Calu3 (cell line): Measurements from ENCODE around the gene AP5B1. TPM values are rescaled to one million over a fixed set of nuclear protein-coding genes. Genes with fewer than 3 reads are reported as not detected.
"Not testable (repeated sequence)": the region's sequence is repeated elsewhere in the genome, so short reads cannot be mapped to it uniquely, and the experiment has no call there.

Experiments used
- BruUV-seq: library from RNA; stranded (reverse); fragments of 400-500 nt; replicated peaks from 2 replicates; lab custom pipeline; 2021; lab: Mats Ljungman, UMichigan
- CTCF ChIA-PET: fragments of 300-600 bp; sonication (Branson Sonifier 250); formaldehyde crosslinking; loops from one replicate; lab custom pipeline; 2022; ENCODE audit warnings: antibody characterized with exemption; lab: Charles Lee
- DNase-seq: peaks from one replicate; pipeline ENCODE4 v3.0.0; 2022
- H3K27ac Mint-ChIP-seq: one replicate; pipeline ENCODE4 v1.8.0; 2022; ENCODE audit warnings: mixed read lengths; ENCODE audit not compliant: unreplicated experiment
- H3K27me3 Mint-ChIP-seq: one replicate; pipeline ENCODE4 v1.8.0; 2022; ENCODE audit warnings: mixed read lengths; ENCODE audit not compliant: unreplicated experiment
- H3K36me3 Mint-ChIP-seq: one replicate; pipeline ENCODE4 v1.8.0; 2022; ENCODE audit warnings: mild to moderate bottlenecking, moderate library complexity, mixed read lengths; ENCODE audit not compliant: insufficient read depth, unreplicated experiment
- H3K4me1 Mint-ChIP-seq: one replicate; pipeline ENCODE4 v1.8.0; 2022; ENCODE audit warnings: mild to moderate bottlenecking, low read depth, mixed read lengths; ENCODE audit not compliant: unreplicated experiment
- H3K4me3 Mint-ChIP-seq: one replicate; pipeline ENCODE4 v1.8.0; 2022; ENCODE audit warnings: mild to moderate bottlenecking, low read depth, moderate library complexity, mixed read lengths; ENCODE audit not compliant: unreplicated experiment
- H3K9me3 Mint-ChIP-seq: one replicate; pipeline ENCODE4 v1.8.0; 2022; ENCODE audit warnings: low read depth, mixed read lengths; ENCODE audit not compliant: unreplicated experiment
- intact Hi-C: fragments of 100-400 bp; cut with micrococcal nuclease; formaldehyde crosslinking; loops from one replicate; pipeline ENCODE4 v1.10.0; 2022; ENCODE audit not compliant: unreplicated experiment
- total RNA-seq: library from RNA; stranded (reverse); gene quantifications from 2 replicates; pipeline ENCODE4 v1.2.3, GENCODE V29; 2022
- TF ChIP-seq, protein P1 (sequence below): fragments of 200-600 bp; IDR thresholded peaks from one replicate; pipeline ENCODE4 v1.8.0; 2022; ENCODE audit warnings: antibody characterized with exemption; ENCODE audit not compliant: unreplicated experiment

AP5B1 gene
- total RNA-seq, 1 experiment from 2014 or later, result 18.5 TPM

DNA sequence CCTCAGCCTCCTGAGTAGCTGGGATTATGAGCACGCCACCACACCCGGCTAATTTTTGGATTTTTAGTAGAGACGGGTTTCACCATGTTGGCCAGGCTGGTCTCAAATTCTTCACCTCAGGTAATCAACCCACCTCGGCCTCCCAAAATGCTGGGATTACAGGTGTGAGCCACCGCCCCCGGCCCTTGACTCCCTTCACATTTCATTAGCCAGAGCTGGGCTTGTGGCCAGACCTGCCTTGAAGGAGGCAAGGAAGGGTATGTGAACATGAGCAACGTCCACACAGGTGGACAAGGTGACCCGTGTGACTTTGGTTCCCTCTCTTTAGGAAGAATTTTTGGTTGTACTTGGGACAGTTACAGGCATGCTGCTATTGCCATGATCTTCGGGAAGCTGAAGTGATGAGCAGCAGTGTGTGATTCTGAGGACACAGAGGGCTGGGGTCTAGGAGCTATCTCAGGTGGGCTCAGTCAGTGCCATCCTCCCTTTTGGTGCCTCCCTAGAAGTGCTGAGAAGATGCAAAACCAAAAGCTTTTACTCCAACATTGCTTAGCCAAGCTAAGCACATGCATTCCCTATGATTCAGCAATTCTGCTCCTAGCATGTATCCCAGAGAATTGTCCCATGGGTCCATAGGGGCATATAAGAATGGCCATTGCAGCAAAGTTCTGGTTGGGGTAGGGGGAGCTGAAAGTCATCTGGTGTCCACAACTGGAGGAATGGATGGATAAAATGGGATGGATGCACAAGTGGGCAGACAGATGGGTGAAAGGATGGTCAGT, 6.1 kb downstream of the AP5B1 start:
- H3K36me3 Mint-ChIP-seq, result peaks cover 3% of the 10 kb centered on the region
- no TSS peak for BruUV-seq
- no peaks in the 10 kb centered on the region for H3K9me3 Mint-ChIP-seq
- no peaks in the 10 kb centered on the region for H3K27me3 Mint-ChIP-seq
- TF ChIP-seq, protein P1, sequence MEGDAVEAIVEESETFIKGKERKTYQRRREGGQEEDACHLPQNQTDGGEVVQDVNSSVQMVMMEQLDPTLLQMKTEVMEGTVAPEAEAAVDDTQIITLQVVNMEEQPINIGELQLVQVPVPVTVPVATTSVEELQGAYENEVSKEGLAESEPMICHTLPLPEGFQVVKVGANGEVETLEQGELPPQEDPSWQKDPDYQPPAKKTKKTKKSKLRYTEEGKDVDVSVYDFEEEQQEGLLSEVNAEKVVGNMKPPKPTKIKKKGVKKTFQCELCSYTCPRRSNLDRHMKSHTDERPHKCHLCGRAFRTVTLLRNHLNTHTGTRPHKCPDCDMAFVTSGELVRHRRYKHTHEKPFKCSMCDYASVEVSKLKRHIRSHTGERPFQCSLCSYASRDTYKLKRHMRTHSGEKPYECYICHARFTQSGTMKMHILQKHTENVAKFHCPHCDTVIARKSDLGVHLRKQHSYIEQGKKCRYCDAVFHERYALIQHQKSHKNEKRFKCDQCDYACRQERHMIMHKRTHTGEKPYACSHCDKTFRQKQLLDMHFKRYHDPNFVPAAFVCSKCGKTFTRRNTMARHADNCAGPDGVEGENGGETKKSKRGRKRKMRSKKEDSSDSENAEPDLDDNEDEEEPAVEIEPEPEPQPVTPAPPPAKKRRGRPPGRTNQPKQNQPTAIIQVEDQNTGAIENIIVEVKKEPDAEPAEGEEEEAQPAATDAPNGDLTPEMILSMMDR, result no peak
- CTCF ChIA-PET, result interaction anchor here (0.6 kb wide), 1 partner anchor 28 kb away, joined by 4 read pairs; no protein-coding TSS in a partner anchor
- no peaks in the 10 kb centered on the region for H3K4me1 Mint-ChIP-seq
- H3K4me3 Mint-ChIP-seq, result no peak overlapping the region
- intact Hi-C loops, result loop anchor here (5.0 kb wide), 2 partner anchors 43 to 67 kb away; no protein-coding TSS in a partner anchor
- DNase-seq, result no peak
- H3K27ac Mint-ChIP-seq, result no peak overlapping the region

DNA sequence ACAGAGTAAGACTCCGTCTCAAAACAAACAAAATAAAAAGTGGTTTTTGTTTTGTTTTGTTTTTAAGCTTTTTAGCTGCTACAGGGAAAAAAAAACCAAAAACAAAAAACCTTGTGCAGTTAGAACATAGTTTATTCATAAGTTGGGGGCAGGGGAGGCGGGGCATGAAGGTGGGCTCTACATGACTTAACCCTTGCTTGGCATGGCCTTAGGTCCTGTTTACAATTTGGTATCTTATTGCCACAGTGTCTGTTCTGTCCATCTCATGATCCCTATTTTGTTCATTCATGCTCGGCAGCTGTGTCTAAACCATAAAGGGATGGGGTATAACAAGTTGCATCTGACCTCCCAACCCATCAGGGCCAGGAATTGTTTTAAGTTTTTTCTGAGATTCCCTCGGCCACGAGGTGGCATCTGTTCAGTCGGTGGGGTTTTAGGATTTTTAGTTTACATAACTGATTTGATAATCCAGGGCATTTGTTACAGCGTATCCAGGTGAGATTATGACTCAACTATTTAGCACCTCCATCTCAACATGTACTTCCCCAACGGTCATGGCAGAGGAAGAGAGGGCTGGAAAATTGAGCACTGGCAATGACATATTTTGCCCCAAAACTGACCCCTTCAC, 6.9 kb downstream of the AP5B1 start:
- Mint-ChIP-seq H3K4me3 (no peak overlapping the region), H3K27me3 (no peaks in the 10 kb centered on the region), H3K27ac (no peak overlapping the region), H3K9me3 (no peaks in the 10 kb centered on the region), H3K36me3 (no peaks in the 10 kb centered on the region), H3K4me1 (no peaks in the 10 kb centered on the region)
- CTCF ChIA-PET, result no interaction called here
- intact Hi-C loops, result loop anchor here (5.0 kb wide), 2 partner anchors 43 to 67 kb away; no protein-coding TSS in a partner anchor
- TF ChIP-seq, protein P1, result no peak
- no TSS peak for BruUV-seq
- no peak for DNase-seq

DNA sequence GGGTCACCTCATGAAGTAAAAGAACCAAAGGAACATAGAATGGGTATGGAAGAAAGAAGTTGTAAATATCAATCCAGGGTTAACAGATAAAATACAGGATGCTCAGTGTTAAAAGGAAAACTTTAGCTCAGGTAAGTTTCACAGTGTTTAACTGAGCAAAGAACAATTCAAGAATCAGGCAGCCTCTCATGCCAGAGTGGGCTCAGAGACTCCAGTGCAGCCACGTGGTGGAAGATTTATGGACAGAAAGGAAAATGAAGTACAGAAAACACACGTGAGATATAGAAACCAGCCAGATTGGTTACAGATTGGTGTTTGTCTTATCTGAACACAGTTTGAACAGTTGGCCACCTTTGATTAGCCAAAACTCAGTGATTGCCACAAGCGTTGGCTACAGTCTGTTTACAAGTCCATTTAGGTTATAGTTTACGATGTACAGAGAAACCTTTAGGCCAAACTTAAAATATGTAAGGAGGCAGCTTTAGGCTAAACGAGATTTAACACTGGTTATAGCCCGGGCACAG, 9.1 kb downstream of the AP5B1 start:
- CTCF ChIA-PET, result interaction anchor here (1.0 kb wide), 1 partner anchor 113 kb away, joined by 3 read pairs; no protein-coding TSS in a partner anchor

DNA sequence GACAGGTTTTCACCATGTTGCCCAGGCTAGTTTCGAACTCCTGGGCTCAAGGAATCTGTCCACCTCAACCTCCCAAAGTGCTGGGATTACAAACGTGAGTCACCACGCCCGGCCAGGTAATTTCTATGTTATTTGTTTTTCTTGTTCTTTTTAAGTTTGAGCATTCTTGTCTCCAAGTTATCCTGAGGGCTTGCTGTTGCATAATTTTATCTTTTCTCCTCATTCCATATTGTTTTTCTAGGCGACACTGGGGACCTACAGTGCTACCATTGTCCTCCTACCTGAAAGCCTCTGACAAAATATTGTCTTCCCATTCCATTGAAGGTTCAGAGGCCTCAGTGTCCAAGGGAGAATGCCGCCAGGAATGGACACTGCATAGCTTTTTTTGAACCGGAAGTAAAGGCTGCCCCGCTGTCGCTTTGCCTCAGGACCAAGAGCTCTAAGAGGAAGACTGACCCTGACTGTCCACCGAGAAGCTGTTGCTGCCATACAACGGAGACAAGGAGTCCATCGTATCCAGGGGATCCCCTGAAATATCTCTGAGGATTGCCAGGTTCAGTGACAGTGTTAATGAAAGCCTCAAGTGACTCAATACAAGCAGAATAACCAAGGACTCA, 9.7 kb downstream of the AP5B1 start:
- CTCF ChIA-PET, result interaction anchor here (1.0 to 2.1 kb wide), 3 partner anchors 9 to 113 kb away, joined by 3 to 9 read pairs (median 9); partner anchors contain the start of gene RNASEH2C
- Mint-ChIP-seq H3K4me3 (no peak overlapping the region), H3K4me1 (no peaks in the 10 kb centered on the region), H3K9me3 (no peaks in the 10 kb centered on the region), H3K27ac (no peak overlapping the region), H3K27me3 (no peaks in the 10 kb centered on the region), H3K36me3 (no peaks in the 10 kb centered on the region)
- TF ChIP-seq, protein P1, result no peak
- no peak for DNase-seq
- BruUV-seq, result no TSS peak
- intact Hi-C loops, result loop anchor here (5.0 kb wide), 2 partner anchors 46 to 64 kb away; no protein-coding TSS in a partner anchor

More for the DNA sequence above, 9.1 kb downstream of the AP5B1 start:
- Mint-ChIP-seq H3K36me3 (no peaks in the 10 kb centered on the region), H3K27ac (no peak overlapping the region), H3K27me3 (no peaks in the 10 kb centered on the region), H3K4me3 (no peak overlapping the region), H3K4me1 (no peaks in the 10 kb centered on the region), H3K9me3 (no peaks in the 10 kb centered on the region)
- BruUV-seq, result no TSS peak
- DNase-seq, result no peak
- intact Hi-C loops, result loop anchor here (5.0 kb wide), 2 partner anchors 46 to 64 kb away; no protein-coding TSS in a partner anchor
- TF ChIP-seq, protein P1, result no peak

DNA sequence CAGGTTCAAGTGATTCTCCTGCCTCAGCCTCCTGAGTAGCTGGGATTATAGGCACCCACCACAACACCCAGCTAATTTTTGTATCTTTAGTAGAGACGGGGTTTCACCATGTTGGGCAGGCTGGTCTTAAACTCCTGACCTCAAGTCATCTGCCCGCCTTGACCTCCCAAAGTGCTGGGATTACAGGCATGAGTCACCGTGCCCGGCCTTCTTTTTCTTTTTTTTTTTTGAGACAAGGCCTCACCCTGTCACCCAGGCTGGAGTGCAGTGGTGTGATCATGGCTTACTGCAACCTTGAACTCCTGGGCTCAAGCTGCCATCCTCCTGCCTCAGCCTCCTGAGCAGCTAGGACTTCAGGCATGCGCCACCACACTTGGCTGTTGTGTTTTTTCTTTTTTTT, 13.0 kb downstream of the AP5B1 start:
- H3K4me3 Mint-ChIP-seq, H3K27ac Mint-ChIP-seq, H3K27me3 Mint-ChIP-seq, H3K9me3 Mint-ChIP-seq, intact Hi-C loops, DNase-seq, H3K4me1 Mint-ChIP-seq, H3K36me3 Mint-ChIP-seq, BruUV-seq: not testable (repeated sequence)
- CTCF ChIA-PET, result interaction anchor here (0.6 kb wide), 2 partner anchors 77 to 243 kb away, joined by 3 read pairs; partner anchors contain the start of gene SCYL1
